HG02981 (cell line): ENCODE results near the gene IGFL4.

Experiments
- ATAC-seq: cut with Tn5 transposase; IDR thresholded peaks from one replicate; pipeline ENCODE4 v1.9.1; 2021; ENCODE audit warnings: mild to moderate bottlenecking, moderate library complexity; ENCODE audit not compliant: unreplicated experiment

The IGFL4 gene

DNA sequence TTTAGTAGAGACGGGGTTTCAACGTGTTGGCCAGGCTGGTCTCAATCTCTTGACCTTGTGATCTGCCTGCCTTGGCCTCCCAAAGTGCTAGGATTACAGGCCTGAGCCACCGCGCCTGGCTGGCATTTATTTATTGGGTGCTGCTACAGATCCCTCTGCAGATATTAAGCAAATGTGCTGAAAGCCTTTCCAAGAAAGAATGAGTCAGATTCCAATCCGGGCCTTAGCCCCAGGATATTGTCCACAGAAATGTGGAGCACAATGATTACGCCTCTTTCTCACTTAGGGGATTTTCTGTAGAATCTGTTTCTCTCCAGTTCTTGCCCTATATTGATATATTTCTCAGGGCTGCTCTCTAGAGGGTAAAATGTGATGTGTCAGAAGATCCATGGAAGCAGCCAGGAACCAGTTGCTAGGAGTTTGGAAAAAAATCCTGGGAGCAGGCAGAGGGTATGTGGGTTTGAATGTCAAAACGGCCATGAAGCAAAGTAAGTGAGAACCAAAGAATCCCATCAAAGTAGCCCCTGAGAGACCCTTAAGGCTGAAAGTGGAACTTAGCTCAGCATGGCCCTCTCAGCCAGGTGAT, 24.8 kb upstream of the IGFL4 start:
- ATAC-seq = no peak

DNA sequence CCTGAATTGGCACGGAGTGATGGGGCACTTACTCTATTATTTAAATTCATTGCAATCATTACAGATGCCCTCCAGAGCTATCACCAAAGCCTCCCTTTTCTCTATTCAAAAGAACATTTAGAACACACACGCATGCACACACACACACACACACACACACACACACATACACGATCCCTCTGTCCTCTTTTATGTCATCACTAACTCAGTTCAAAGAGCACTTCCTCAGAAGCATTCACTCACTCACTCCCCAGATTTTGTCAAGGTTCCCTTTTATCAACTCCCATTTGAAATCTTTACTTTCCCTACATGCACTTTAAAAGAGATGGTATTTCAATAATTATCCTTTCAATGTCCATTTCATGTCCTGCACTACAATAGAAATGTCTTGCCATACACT, 22.4 kb upstream of the IGFL4 start:
- no peak for ATAC-seq

DNA sequence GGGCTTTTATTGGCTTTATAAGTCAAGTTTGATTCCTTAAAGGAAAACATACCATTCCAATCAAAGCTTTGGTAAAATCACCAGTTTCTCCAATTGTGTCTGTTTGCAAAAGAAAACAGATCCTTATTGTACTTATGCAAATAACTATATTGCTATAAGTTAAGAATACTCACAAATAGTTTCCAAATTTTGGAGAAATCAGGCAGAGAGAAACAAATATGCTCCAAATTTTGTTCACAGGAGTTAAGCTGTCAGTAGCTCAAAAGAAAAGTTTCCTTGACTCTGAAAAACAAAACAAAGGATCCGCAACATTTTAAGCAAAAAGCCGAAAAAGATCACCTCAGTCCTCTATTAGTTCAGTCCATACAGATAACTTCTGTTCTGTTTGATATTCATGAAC, 19.2 kb upstream of the IGFL4 start:
- no peak for ATAC-seq

DNA sequence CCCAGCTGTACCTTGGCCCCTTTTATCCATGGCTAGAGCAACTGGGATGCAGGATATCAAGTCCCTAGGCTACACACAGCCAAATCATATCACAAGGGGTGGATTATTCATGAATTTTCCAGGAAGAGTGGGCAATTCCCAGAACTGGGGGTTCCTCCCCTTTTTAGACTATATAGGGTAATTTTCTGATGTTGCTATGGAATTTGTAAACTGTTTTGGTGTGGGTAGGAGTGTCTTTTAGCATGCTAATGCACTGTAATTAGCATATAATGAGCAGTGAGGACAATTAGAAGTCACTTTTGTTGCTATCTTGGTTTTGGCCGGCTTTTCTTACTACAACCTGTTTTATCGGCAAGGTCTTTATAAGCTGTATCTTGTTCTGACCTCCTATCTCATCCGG, 18.0 kb upstream of the IGFL4 start:
- no peak for ATAC-seq

DNA sequence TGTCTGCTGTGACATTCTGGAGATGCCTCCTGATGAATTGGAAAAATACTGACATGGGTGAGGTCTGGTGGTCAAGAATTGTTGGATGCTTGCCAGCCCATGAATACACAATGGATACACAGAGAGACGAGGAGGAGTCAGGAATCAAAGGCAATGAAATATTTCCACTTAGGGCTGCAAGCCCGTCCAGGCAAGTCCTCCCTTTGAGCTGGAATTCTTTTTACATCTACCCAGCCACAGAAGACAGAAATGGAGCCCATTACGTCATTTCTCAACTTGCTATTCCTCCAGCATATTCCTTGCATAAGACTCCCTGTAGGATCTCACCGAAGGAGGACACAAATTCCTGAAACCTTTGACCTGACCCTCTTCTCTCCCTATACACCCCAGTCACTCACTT, 15.7 kb upstream of the IGFL4 start:
- ATAC-seq = no peak

DNA sequence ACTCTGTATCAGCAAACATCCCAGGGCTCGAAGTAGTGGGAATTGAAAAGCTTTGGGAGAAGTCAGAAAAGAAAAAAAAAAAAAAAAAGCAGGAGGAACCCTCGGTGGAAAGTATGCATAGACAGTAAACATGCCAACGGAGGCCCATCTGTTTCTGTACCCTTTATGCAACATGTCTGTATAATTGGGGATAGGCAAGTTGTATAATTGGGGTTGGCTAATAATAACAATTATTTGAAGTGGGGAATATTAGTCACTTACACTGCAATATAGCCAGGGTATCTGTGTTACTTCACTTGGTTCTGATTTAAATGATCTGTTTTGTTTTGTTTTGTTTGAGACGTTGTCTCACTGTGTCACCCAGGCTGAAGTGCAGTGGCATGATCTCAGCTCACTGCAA, 12.1 kb upstream of the IGFL4 start:
- no peak for ATAC-seq

DNA sequence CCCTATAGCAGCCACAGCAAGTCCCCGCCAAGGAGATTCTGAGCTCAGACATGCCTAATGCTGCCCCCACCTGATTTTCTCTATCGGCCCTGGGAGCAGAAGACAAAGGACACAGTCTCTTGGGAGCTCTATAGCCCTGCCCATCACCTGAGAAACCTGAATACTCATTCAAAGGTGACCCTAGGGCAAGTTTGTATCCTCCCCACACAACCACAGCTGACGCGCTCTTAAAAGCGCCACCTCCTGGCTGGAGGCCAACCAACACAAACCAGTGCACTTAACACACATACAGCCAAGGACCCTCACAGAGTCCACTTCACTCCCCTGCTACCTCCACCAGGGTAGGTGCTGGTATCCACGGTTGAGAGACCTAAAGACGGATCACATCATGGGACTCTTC, 8.8 kb upstream of the IGFL4 start:
- no peak for ATAC-seq

DNA sequence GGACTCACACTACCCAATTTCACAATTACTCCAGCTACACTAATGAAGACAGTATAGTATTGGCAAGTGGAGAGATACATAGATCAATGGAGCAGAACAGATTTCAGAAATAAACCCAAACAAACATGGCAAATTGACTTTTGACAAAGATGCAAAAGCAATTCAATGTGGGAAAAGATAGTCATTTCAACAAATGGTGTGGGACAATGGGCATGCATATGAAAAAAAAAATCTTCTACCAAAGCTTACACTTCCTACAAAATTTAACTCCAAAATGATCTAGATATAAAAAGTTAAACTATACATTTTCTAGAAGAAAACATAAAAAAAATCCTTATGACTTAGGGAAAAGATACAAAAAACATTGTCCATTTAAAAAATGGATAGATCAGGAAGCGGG, 2.7 kb upstream of the IGFL4 start:
- no peak for ATAC-seq

DNA sequence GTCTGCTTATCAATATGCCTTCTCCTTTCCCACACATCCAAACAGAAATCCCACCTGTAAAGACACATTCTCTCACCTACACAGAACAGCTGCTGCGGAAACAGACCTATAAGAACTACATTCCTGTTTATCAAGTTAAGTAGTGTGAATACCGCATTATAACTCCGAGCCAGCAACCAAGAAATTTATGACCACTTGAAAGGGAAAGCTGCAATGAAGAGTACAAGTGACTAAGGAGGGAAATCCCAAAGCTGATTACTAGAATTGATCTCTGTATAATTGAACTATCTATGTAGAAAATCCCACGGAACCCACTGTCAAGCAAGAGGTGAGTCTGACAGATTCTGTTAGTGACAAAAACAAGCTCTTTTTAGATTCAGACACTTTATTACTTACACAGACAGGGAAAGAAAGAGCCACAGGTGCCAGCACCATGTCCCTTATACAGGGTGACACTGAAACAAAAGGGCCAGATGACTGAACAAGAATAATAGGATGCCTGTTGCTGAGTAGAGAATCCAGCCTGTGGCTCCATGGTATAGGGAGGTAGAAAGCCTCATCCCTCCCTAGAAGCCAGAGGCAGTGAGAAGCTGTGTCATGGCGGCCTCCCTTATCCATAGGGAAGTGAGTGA, 1.6 kb upstream of the IGFL4 start:
- no peak for ATAC-seq

DNA sequence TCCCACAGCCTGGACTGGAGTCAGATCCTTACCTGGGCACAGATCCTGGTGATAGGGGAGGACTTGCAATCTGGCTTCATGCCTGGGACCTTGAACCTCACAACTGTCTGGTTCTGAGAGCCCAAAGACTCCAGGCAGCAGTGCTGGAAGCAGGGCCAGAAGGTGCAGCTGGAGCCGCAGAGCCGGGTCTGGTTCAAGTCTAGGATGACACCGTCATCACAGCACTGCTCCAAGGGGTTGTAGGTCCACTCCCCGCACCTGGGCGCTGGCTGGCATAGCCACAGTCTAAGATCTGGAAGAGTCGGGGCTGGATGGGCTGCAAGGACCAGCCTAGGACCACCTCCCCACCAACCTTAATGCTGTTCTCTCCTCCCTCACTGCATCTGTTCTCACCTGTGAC, 677 bp downstream of the IGFL4 start:
- no peak for ATAC-seq

DNA sequence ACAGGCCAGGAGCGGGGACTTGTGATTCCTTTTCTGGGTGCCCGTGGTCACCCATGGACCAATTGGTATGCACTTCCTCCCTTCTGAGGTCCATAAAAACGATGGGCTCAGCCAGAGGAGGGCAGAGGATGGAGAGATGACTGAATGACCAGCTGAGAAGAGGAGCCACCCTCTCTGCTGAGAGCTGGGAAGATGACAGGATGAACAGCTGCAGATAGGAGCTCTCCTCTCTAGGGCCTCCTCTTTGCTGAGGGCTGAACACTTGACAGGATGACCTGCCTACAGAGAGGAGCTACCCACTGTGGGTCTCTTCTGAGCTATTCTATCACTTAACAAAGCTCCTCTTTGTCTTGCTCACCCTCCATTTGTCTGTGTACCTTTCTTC, 4.1 kb downstream of the IGFL4 start:
- ATAC-seq = no peak

DNA sequence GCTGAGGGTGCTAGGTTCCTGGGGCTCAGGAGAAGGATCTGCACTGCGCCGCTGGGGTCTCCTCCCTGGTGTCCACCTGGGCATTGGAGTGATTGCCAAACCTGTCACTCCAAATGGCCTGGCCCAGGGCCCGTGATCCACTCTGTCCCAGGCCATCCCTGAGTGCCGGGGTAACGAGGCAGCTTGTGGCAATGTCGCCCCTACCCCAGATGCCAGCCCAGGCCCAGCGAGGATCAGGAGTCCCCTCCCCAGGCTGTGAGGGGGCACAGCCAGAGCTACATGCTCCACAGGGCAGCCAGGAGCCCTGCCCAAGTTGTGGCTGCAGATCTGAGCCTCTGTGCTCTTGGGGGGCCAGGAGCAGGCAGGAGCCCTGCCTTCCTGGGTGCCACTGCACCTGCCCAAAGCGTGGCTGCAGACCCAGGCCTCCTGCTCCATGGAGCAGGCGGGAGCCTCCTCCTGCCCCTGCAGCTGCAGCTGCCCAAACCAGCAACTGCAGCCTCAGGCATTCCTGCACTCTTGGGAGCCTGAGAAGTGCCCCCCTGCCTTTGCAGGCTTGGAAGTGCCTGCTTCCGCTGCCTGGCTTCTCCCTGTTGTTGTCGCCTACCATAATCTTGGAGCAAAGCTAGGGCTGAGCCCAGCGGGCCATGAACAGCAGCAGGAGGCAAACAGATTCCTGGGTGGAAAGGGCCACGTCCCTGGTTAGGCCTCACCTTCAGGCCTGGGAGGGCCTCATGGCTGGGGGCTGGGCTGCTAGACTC, 4.6 kb downstream of the IGFL4 start:
- no peak for ATAC-seq

DNA sequence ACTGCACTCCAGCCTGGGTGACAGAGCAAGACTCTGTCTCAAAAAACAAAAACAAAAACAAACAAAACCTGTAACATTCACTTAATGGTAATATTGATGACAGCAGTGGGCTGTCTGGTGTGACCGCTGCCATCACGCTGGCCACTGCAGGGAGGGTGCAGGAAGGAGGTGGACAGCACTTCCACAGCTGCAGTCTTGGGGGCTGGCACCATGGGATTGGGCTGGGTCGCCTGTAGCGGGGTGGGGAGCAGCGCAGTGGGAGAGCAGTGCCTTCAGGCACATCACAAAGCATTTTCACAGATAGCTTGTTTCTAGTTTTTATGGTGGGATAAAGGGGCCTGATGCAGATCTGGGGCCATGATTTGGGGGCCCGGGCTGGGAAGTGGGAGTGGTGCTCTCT, 5.3 kb downstream of the IGFL4 start:
- no peak for ATAC-seq

DNA sequence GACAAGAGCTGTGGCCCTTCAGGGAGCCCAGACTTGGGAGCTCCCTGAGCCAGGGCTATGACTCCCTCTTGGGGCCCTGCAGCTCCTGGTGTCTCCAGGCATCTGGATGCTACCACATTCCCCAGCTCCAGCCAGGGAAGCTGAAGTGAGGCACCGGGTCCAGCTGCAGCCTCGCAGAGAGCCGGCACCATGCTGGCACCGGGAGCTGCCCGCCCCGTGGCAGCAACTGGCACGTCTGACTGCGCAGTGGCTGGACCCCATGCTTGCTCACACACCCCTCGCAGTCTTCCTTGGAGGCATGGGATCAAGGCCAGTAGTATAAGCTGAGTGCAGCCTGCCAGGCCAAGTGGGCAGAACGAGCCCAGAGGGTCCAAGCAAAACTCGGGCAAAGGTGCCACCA, 7.4 kb downstream of the IGFL4 start:
- no peak for ATAC-seq

DNA sequence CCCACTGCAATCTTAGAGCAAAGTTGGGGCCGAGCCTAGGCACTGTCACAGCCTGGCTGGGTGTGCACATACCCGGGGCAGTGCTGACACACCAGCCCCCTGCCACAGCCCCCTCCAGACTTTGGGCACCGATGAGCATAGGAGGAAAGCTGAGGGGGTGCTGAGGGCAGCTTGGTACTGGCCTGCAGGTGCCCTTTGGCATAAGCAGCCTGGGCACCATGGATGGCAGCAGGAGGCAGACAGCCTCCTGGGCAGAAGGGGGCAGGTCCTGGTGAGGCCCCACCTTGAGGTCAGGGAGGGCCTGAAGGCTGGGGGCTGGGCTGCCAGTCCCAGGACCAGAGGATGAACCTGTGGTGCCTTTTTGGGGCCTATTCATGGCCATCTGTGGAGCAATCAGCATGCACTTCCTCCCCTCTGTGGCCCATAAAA, 8.2 kb downstream of the IGFL4 start:
- no peak for ATAC-seq

DNA sequence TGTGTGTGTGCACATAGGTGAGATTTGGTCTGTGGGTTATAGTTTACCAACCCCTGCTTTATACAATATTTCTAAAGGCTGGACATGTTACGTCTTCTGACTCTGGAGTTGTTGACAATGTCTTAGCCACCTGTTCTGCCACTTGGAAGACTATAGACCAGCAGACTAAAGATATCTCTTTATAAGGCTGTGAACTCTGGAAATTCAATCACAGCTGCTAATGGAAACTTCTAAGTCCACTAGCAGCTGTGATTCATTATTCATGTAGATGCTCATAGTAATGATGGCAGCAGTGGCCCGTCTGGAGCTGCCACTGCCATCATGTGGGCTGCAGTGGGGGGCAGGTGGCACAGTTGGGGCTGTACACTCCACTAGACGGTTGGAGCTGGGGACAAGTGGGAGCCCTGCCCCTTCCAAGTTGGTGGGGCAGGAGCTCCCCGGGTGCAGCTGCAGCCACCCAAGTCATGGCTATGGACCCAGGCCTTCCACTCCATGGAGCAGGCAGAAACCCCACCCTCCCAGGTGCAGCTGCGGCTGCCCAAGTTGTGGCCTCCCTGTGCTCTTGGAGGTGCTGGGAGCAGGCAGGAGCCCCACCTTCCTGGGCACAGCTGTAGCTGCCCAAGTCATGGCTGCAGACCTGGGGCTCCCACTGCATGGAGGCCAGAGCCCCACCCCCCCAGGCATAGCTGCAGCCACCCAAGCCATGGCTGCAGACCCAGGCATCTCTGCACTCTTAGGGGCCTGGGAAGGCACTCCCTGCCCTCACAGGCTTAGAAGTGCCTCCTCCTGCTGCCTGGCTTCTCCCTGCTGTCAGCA, 8.8 kb downstream of the IGFL4 start:
- no peak for ATAC-seq

DNA sequence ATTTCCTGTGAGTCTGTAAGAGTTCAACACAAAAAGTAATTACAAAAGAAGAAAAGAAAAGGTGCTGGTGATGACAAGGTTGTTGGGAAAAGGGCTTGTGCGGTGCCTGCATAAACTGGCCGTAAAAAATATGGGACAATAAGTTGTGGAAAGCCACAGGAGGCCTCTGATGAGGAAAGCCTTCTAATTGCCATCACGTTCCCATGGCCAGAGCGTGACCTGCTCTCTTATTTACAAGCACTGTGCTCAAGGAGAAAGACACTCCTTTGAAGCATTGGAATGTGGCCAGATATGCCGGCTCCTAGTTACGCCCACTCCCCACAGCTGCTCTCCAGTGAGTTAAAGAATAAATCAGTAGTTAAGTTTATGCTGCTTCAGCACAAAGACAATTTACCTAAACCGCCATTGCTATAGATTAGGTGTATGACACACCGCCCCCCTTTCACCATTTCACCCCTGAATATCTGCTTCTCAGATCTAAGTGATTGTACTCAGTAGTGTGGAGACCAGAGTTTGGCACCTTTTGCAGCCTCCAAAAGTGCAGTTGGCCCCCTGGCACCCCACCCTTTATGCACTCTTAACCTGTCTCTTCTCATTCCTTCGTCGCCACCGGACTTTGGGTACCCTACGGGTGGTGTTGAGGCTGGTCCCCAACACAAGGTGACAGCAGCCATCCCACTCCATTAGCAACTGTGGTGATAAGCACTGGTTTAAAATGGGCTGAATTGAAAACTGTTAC, 9.8 kb downstream of the IGFL4 start:
- no peak for ATAC-seq

DNA sequence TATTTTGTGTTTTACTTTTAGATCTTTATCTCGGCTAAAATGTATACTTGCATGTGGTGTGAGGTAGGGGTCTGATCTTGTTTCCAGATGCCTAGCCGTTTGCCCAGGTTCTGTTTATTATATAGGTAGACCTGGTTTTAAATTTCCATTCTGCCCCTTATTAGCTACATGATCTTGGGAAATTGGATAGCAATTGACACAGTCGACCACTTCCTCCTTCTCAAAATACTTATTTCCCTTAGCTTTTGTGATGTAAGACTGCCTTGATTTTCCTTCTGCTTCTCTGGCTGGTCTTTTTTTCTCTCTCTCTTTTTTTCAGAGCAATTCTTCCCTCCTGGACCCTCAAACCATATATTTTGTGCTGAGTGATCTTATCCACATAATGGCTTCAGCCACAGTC, 15.0 kb downstream of the IGFL4 start:
- ATAC-seq = no peak

DNA sequence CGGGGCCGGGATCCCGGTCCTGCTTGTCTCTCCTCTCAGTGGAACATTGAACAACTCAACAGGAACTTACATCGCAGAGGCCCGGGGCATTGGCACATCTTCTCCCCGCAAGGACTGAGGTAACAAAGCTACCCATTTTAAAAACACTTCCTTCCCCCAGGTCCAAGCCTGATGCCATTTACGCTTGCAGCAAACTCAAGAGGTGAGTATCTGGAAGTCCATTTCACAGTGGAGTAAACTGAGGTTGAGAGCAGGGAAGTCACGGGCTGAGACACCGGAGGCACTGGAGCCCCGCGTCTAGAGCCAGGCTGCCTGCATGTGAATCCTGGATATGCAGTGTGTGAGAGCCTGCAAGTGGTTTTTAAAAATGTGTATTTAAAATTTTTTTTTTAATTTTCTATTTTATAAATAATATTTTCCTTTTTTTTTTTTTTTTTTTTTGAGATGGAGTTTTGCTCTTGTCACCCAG, 17.5 kb downstream of the IGFL4 start:
- ATAC-seq = no peak

DNA sequence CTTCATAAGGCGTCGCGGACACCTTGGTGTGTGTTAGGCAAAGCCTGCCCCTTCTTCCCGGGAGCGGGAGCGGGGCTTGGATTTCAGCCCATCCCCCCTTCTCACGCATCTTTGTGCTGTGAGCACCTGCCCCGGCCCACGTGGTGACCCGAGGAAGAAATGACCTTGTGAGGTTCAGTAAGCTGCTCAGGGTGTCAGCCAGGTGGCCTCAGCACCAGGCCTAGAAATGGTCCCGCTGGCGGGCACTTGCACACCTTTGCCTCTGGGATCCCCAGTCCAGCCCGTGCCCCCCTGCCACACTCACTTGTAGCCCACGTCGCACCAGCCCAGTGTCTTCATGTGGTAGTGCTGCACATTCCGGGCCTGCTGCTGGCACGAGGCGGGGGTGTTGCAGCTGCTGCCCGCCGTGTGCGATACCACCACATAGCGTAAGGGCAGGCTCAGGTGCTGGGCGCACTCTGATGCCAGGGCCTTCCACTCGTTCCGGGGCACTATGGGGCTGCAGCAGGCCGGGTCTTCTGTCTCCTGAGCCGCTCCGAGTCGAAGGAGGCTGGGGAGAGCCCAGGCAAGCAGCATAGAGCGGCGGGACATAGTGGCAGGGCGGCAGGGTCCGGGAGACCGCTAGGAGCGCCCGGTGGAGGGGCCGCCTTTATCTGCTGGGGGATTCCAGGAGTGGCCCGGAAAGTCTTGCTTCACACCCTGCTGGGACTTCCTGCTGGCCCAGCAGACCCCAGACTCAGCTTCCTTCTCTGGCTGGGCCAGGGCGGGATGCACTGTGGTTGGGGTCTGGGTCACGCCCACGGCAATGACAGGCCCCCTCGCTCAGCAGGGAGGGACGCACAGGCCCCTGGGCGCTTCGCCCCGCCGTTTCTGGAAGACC, 18.1 kb downstream of the IGFL4 start, which contains the start of gene PGLYRP1:
Gene PGLYRP1, minus strand, starts transcription at position 623 of the 880 bp plus-strand sequence. Its CDS starts 32 bp downstream, at position 591.
- no peak for ATAC-seq
